Endodermal cell (in vitro differentiated cells): ENCODE measurements around the gene EVX2. TPM values are rescaled to one million over a fixed set of nuclear protein-coding genes. Genes with fewer than 3 reads are reported as not detected.

Experiments used
- DNase-seq: peaks from one replicate; pipeline ENCODE4 v3.0.0-alpha.2; 2017
- H3K27ac ChIP-seq: 2 replicates; pipeline ENCODE4 v1.5.1; 2013; ENCODE audit warnings: mild to moderate bottlenecking, low read depth, low read length, moderate library complexity
- H3K27me3 ChIP-seq: 2 replicates; pipeline ENCODE4 v1.6.1; 2013; ENCODE audit warnings: mild to moderate bottlenecking, low read length, moderate library complexity; ENCODE audit not compliant: insufficient read depth, control insufficient read depth, poor library complexity, severe bottlenecking
- H3K36me3 ChIP-seq: 2 replicates; pipeline ENCODE4 v1.7.0; 2013; ENCODE audit warnings: mild to moderate bottlenecking, low read length, moderate library complexity; ENCODE audit not compliant: control insufficient read depth, insufficient read depth
- H3K4me1 ChIP-seq: one replicate; pipeline ENCODE4 v1.7.0; 2013; ENCODE audit warnings: low read length; ENCODE audit not compliant: control insufficient read depth, insufficient read depth
- H3K4me3 ChIP-seq: 2 replicates; pipeline ENCODE4 v1.5.1; 2013; ENCODE audit warnings: mild to moderate bottlenecking, low read length, moderate library complexity
- H3K9ac ChIP-seq: 2 replicates; pipeline ENCODE4 v1.6.1; 2013; ENCODE audit warnings: mild to moderate bottlenecking, low read length, moderate library complexity; ENCODE audit not compliant: poor library complexity, severe bottlenecking; ENCODE audit errors: extremely low read depth
- H3K9me3 ChIP-seq: 2 replicates; pipeline ENCODE4 v1.6.1; 2013; ENCODE audit warnings: mild to moderate bottlenecking, low read length, moderate library complexity; ENCODE audit not compliant: control insufficient read depth
- H3K27ac Mint-ChIP-seq: 2 replicates; pipeline ENCODE4 v1.8.0; 2020; ENCODE audit warnings: mixed read lengths
- H3K27me3 Mint-ChIP-seq: 2 replicates; pipeline ENCODE4 v1.8.0; 2021; ENCODE audit warnings: mild to moderate bottlenecking, mixed read lengths; ENCODE audit not compliant: insufficient read depth
- H3K36me3 Mint-ChIP-seq: 2 replicates; pipeline ENCODE4 v1.8.0; 2020; ENCODE audit warnings: low read depth, mixed read lengths
- H3K4me1 Mint-ChIP-seq: 2 replicates; pipeline ENCODE4 v1.8.0; 2020; ENCODE audit warnings: mixed read lengths
- H3K4me3 Mint-ChIP-seq: 2 replicates; pipeline ENCODE4 v1.8.0; 2020; ENCODE audit warnings: mild to moderate bottlenecking, moderate library complexity, mixed read lengths
- H3K9me3 Mint-ChIP-seq: 2 replicates; pipeline ENCODE4 v1.8.0; 2020; ENCODE audit warnings: mild to moderate bottlenecking, mixed read lengths
- CTCF ChIP-seq: fragments of 200-600 bp; sonication (generic); conservative IDR thresholded peaks from 2 replicates; pipeline ENCODE4 v1.5.0; 2021; ENCODE audit warnings: antibody characterized with exemption, mild to moderate bottlenecking
- WGBS, 2 experiments: methylation state at CpG; one replicate each; pipeline versions ENCODE4 v1.1.5 to v1.1.7; 2013; ENCODE audit warnings: missing lambda C conversion rate in 2 of 2, mixed read lengths in 1 of 2; ENCODE audit not compliant: insufficient coverage in 1 of 2, insufficient read length in 1 of 2; 5-methylcytosine and 5-hydroxymethylcytosine counted together
- total RNA-seq, 2 donors: library from RNA; stranded (reverse); fragmentation: NEBNext Ultra II Directional in 1 of 2; extraction: Animal tissue kit (Norgen Biotek cat#: 25700) in 1 of 2; gene quantifications; 2 replicates in 1 of 2; 3 replicates in 1 of 2; pipeline ENCODE4 v1.2.1, GENCODE V29; 2021

EVX2 gene
- total RNA-seq, 2 donors from 2014 or later, result not detected

GRCh38 chr2:176114930-176115625 lies 31.3 kb upstream of the EVX2 start:
- no peak for TF ChIP-seq CTCF
- H3K4me3 Mint-ChIP-seq, result no peak overlapping the region
- peak; percentile 63 for DNase-seq
- H3K36me3 Mint-ChIP-seq, result no peaks in the 10 kb centered on the region
- Histone ChIP-seq H3K4me3 (no peak overlapping the region), H3K9ac (no peak overlapping the region), H3K9me3 (peaks cover 10% of the 10 kb centered on the region), H3K27ac (no peak overlapping the region), H3K27me3 (peaks cover 100% of the 10 kb centered on the region), H3K4me1 (no peaks in the 10 kb centered on the region), H3K36me3 (no peaks in the 10 kb centered on the region)
- 22 to 31% methylated on average over 4 to 16 of the region's 16 CpGs for WGBS, 2 experiments
- H3K4me1 Mint-ChIP-seq, result no peaks in the 10 kb centered on the region
- H3K27ac Mint-ChIP-seq, result no peak overlapping the region
- peaks cover 100% of the 10 kb centered on the region for H3K27me3 Mint-ChIP-seq
- H3K9me3 Mint-ChIP-seq, result peaks cover 13% of the 10 kb centered on the region

GRCh38 chr2:176114120-176114929 lies 30.6 kb upstream of the EVX2 start:
- Mint-ChIP-seq H3K27ac (no peak overlapping the region), H3K4me1 (no peaks in the 10 kb centered on the region), H3K4me3 (no peak overlapping the region), H3K36me3 (no peaks in the 10 kb centered on the region), H3K27me3 (peaks cover 100% of the 10 kb centered on the region), H3K9me3 (peaks cover 13% of the 10 kb centered on the region)
- no peaks in the 10 kb centered on the region for H3K36me3 ChIP-seq
- H3K4me3 ChIP-seq, result no peak overlapping the region
- H3K9me3 ChIP-seq, result peaks cover 10% of the 10 kb centered on the region
- no peak overlapping the region for H3K27ac ChIP-seq
- DNase-seq, result peak; percentile 58
- no peaks in the 10 kb centered on the region for H3K4me1 ChIP-seq
- TF ChIP-seq CTCF, result no peak
- 6 to 9% methylated on average over 24 to 26 of the region's 26 CpGs for WGBS, 2 experiments
- no peak overlapping the region for H3K9ac ChIP-seq
- peaks cover 100% of the 10 kb centered on the region for H3K27me3 ChIP-seq

GRCh38 chr2:176112375-176113302 lies 28.9 kb upstream of the EVX2 start:
- peak; percentile 58 for DNase-seq
- WGBS, 2 experiments, result 7 to 12% methylated on average over 22 to 40 of the region's 40 CpGs
- Histone ChIP-seq H3K27me3 (peaks cover 100% of the 10 kb centered on the region), H3K9ac (no peak overlapping the region), H3K9me3 (peaks cover 10% of the 10 kb centered on the region), H3K4me3 (no peak overlapping the region), H3K4me1 (no peaks in the 10 kb centered on the region), H3K27ac (no peak overlapping the region), H3K36me3 (no peaks in the 10 kb centered on the region)
- Mint-ChIP-seq H3K27me3 (peaks cover 99% of the 10 kb centered on the region), H3K9me3 (peaks cover 13% of the 10 kb centered on the region), H3K27ac (no peak overlapping the region), H3K36me3 (no peaks in the 10 kb centered on the region), H3K4me1 (peaks cover 2% of the 10 kb centered on the region), H3K4me3 (no peak overlapping the region)
- no peak for TF ChIP-seq CTCF
